HCT116 (cell line): ENCODE data around the gene ZNF385A. TPM values are rescaled to one million over a fixed set of nuclear protein-coding genes. Genes with fewer than 3 reads are reported as not detected.

Experiments
- ATAC-seq: fragments of 200-7000 bp; cut with Tn5 transposase; 2 replicates; pipeline ENCODE4 v1.9.1; 2020; ENCODE audit warnings: mild to moderate bottlenecking, moderate library complexity
- BruUV-seq: library from RNA; stranded (reverse); fragments of 400-500 nt; replicated peaks from 2 replicates; lab custom pipeline; 2021; lab: Mats Ljungman, UMichigan
- CTCF ChIA-PET: fragments of 300-600 bp; sonication (Branson Sonifier 250); formaldehyde crosslinking; loops from one replicate; lab custom pipeline; 2021; ENCODE audit warnings: antibody characterized with exemption; lab: Charles Lee
- POLR2A ChIA-PET: fragments of 300-600, 350-600 bp; sonication (Branson Sonifier 250); formaldehyde crosslinking; loops from one replicate; lab custom pipeline; 2021; ENCODE audit warnings: antibody characterized with exemption; lab: Charles Lee
- RAD21 ChIA-PET, 2 experiments: fragments of 300-600 bp; sonication (Branson Sonifier 250); formaldehyde crosslinking; loops; one replicate each; lab custom pipeline; 2023; ENCODE audit warnings: low total read pairs in 2 of 2; ENCODE audit not compliant: uncharacterized antibody in 2 of 2, unreplicated experiment in 2 of 2, low non-redundant PET in 1 of 2; lab: Charles Lee
- DNase-seq: peaks from one replicate; pipeline ENCODE4 v3.0.0-alpha.2; 2010; ENCODE audit warnings: low read depth, low spot score
- H2AFZ ChIP-seq: fragments of 200-600 bp; shearing (Covaris generic), sonication (generic); 2 replicates; pipeline ENCODE4 v1.6.1; 2017; ENCODE audit warnings: low read depth, mixed run types, mixed read lengths, antibody characterized with exemption, low read length; ENCODE audit not compliant: poor library complexity, severe bottlenecking
- H3K27ac ChIP-seq: 2 replicates; pipeline ENCODE4 v1.5.1; 2012; ENCODE audit warnings: low read depth, low read length
- H3K27me3 ChIP-seq: fragments of 200-600 bp; sonication (generic); 2 replicates; pipeline ENCODE4 v1.6.1; 2016; ENCODE audit warnings: mixed run types, low read length, mixed read lengths; ENCODE audit not compliant: insufficient read depth
- H3K36me3 ChIP-seq, 2 experiments: fragments of 200-500 bp in 1 of 2; fragments of 200-600 bp in 1 of 2; sonication (Bioruptor generic) in 1 of 2; sonication (generic) in 1 of 2; 2 replicates each; pipeline versions ENCODE4 v1.5.1 to v1.6.1; 2014 to 2016; ENCODE audit warnings: low read length in 2 of 2, inconsistent platforms in 1 of 2, mixed read lengths in 1 of 2, mixed run types in 1 of 2; ENCODE audit not compliant: insufficient read depth in 2 of 2, control insufficient read depth in 1 of 2
- H3K4me1 ChIP-seq, 2 experiments: fragments of 200-600 bp in 1 of 2; sonication (generic) in 1 of 2; 2 replicates each; pipeline versions ENCODE4 v1.5.1 to v1.6.1; 2012 to 2017; ENCODE audit warnings: low read length in 2 of 2, inconsistent platforms in 1 of 2, mild to moderate bottlenecking in 1 of 2, mixed read lengths in 1 of 2, mixed run types in 1 of 2, moderate library complexity in 1 of 2; ENCODE audit not compliant: insufficient read depth in 2 of 2, control insufficient read depth in 1 of 2
- H3K4me2 ChIP-seq: fragments of 200-600 bp; sonication (generic); 2 replicates; pipeline ENCODE4 v1.6.1; 2017; ENCODE audit warnings: mixed run types, low read length, mixed read lengths
- H3K4me3 ChIP-seq, 2 experiments: fragments of 200-600 bp in 1 of 2; sonication (generic) in 1 of 2; replicated peaks in 1 of 2; 2 replicates each; pipeline ENCODE4 v1.5.1; 2011 to 2016; ENCODE audit warnings: low read length in 2 of 2, control low read depth in 1 of 2, low read depth in 1 of 2, mild to moderate bottlenecking in 1 of 2, mixed read lengths in 1 of 2, mixed run types in 1 of 2
- H3K79me2 ChIP-seq: fragments of 200-600 bp; sonication (generic); 2 replicates; pipeline ENCODE4 v1.6.1; 2017; ENCODE audit warnings: mild to moderate bottlenecking, mixed run types, low read length, moderate library complexity, mixed read lengths; ENCODE audit not compliant: insufficient read depth
- H3K9ac ChIP-seq: fragments of 200-600 bp; sonication (generic); 2 replicates; pipeline ENCODE4 v1.6.1; 2016; ENCODE audit warnings: low read length, mixed read lengths
- H3K9me2 ChIP-seq: fragments of 200-600 bp; sonication (generic), shearing (Covaris generic); 2 replicates; pipeline ENCODE4 v1.6.1; 2017; ENCODE audit warnings: mixed run types, mild to moderate bottlenecking, moderate library complexity; ENCODE audit not compliant: insufficient read depth
- H3K9me3 ChIP-seq, 2 experiments: fragments of 200-500 bp in 1 of 2; fragments of 200-600 bp in 1 of 2; sonication (Bioruptor generic) in 1 of 2; sonication (generic) in 1 of 2; 2 replicates each; pipeline ENCODE4 v1.6.1; 2014 to 2017; ENCODE audit warnings: low read length in 2 of 2, mixed read lengths in 2 of 2, inconsistent platforms in 1 of 2, low read depth in 1 of 2, mild to moderate bottlenecking in 1 of 2, mixed run types in 1 of 2, moderate library complexity in 1 of 2; ENCODE audit not compliant: control insufficient read depth in 1 of 2, insufficient read depth in 1 of 2
- H4K20me1 ChIP-seq: fragments of 200-600 bp; sonication (generic), shearing (Covaris generic); 2 replicates; pipeline ENCODE4 v1.6.1; 2017; ENCODE audit warnings: mixed run types, mild to moderate bottlenecking, moderate library complexity; ENCODE audit not compliant: insufficient read depth
- ATF3 ChIP-seq: IDR thresholded peaks from 2 replicates; pipeline ENCODE4 v1.6.1; 2012
- CBX3 ChIP-seq: IDR thresholded peaks from 2 replicates; pipeline ENCODE4 v1.6.1; 2012; ENCODE audit warnings: low read depth
- CTCF ChIP-seq, 3 experiments: fragments of 200-600 bp in 1 of 3; sonication (generic) in 1 of 3; IDR thresholded peaks in 2 of 3; conservative IDR thresholded peaks in 1 of 3; 2 replicates each; pipeline ENCODE4 v1.5.1; 2012 to 2017; ENCODE audit warnings: low read depth in 2 of 3, low read length in 2 of 3, antibody characterized with exemption in 1 of 3, borderline replicate concordance in 1 of 3, control low read depth in 1 of 3, mild to moderate bottlenecking in 1 of 3, mixed read lengths in 1 of 3, mixed run types in 1 of 3, moderate library complexity in 1 of 3; ENCODE audit not compliant: insufficient read depth in 1 of 3
- EGR1 ChIP-seq: IDR thresholded peaks from 2 replicates; pipeline ENCODE4 v1.6.1; 2012; ENCODE audit warnings: low read depth
- ELF1 ChIP-seq: IDR thresholded peaks from 2 replicates; pipeline ENCODE4 v1.6.1; 2012; ENCODE audit warnings: low read depth, borderline replicate concordance
- EZH2 ChIP-seq: fragments of 200-600 bp; sonication (generic); IDR thresholded peaks from 2 replicates; pipeline ENCODE4 v1.6.1; 2017; ENCODE audit warnings: antibody characterized with exemption, mixed run types
- EZH2phosphoT487 ChIP-seq: fragments of 200-600 bp; IDR thresholded peaks from 2 replicates; pipeline ENCODE4 v1.6.1; 2018; ENCODE audit warnings: antibody characterized with exemption, borderline replicate concordance
- FOSL1 ChIP-seq: IDR thresholded peaks from 2 replicates; pipeline ENCODE4 v1.6.1; 2012; ENCODE audit warnings: low read depth
- MAX ChIP-seq: IDR thresholded peaks from 2 replicates; pipeline ENCODE4 v1.6.1; 2012
- POLR2A ChIP-seq: IDR thresholded peaks from 2 replicates; pipeline ENCODE4 v1.7.0; 2011; ENCODE audit warnings: borderline replicate concordance; ENCODE audit not compliant: insufficient read depth, insufficient read length; ENCODE audit errors: extremely low read depth
- REST ChIP-seq: IDR thresholded peaks from 2 replicates; pipeline ENCODE4 v1.6.1; 2012; ENCODE audit warnings: low read depth
- SP1 ChIP-seq: IDR thresholded peaks from 2 replicates; pipeline ENCODE4 v1.6.1; 2012; ENCODE audit warnings: low read depth
- SRF ChIP-seq: IDR thresholded peaks from 2 replicates; pipeline ENCODE4 v1.6.1; 2012; ENCODE audit warnings: low read depth
- TCF7L2 ChIP-seq: IDR thresholded peaks from 2 replicates; pipeline ENCODE4 v1.7.0; 2011; ENCODE audit warnings: borderline replicate concordance, inconsistent platforms; ENCODE audit not compliant: insufficient read depth, insufficient read length; ENCODE audit errors: extremely low read depth
- YY1 ChIP-seq: IDR thresholded peaks from 2 replicates; pipeline ENCODE4 v1.6.1; 2011; ENCODE audit warnings: low read length, low read depth, moderate library complexity, mild to moderate bottlenecking; ENCODE audit not compliant: insufficient replicate concordance; ENCODE audit errors: extremely low read depth
- ZBTB33 ChIP-seq: IDR thresholded peaks from 2 replicates; pipeline ENCODE4 v1.6.1; 2011; ENCODE audit warnings: mild to moderate bottlenecking, low read length, moderate library complexity; ENCODE audit not compliant: insufficient replicate concordance; ENCODE audit errors: extremely low read depth
- ZFX ChIP-seq: fragments of 450-650 bp; IDR thresholded peaks from 2 replicates; pipeline ENCODE4 v1.6.1; 2017
- ZNF274 ChIP-seq: fragments of 200-500 bp; sonication (Bioruptor generic); IDR thresholded peaks from 2 replicates; pipeline ENCODE4 v1.6.1; 2014; ENCODE audit warnings: mild to moderate bottlenecking, low read depth, low read length, inconsistent platforms
- intact Hi-C: fragments of 100-400 bp; cut with micrococcal nuclease; formaldehyde crosslinking; loops from 2 replicates; pipeline ENCODE4 v1.10.0; 2022
- total RNA-seq: library from RNA; stranded (reverse); gene quantifications from one replicate; pipeline ENCODE4 v1.2.1, GENCODE V29; 2021; ENCODE audit not compliant: unreplicated experiment

ZNF385A gene
- total RNA-seq, 1 experiment from 2014 or later, result 34.7 TPM

GRCh38 chr12:54369597-54370131 lies 14.9 kb downstream of the ZNF385A start:
- ATAC-seq (no peak), DNase-seq (no peak)
- H3K27me3 ChIP-seq, result no peaks in the 10 kb centered on the region
- CTCF ChIA-PET, result interaction anchor here (0.9 to 2.8 kb wide), 15 partner anchors 9 to 169 kb away, joined by 3 to 51 read pairs (median 5); partner anchors contain the start of genes CBX5 and HNRNPA1
- intact Hi-C loops, result loop anchor here (1.0 to 2.0 kb wide), 2 partner anchors 25 to 69 kb away; no protein-coding TSS in a partner anchor
- BruUV-seq, result no TSS peak
- TF ChIP-seq CBX3, result no peak
- no peak for TF ChIP-seq ATF3
- TF ChIP-seq ZFX, result no peak
- TF ChIP-seq TCF7L2, result no peak
- TF ChIP-seq POLR2A, result no peak
- TF ChIP-seq CTCF (IDR thresholded peaks at IDR 0.05 in 2 of 3, conservative IDR thresholded peaks at IDR 0.05 in 1 of 3; ENCODE audit: borderline replicate concordance in 1 of 3, insufficient read depth in 1 of 3, low read depth in 2 of 3, low read length in 2 of 3), result no peak
- TF ChIP-seq SP1, result no peak
- no peak for TF ChIP-seq MAX
- TF ChIP-seq SRF, result no peak
- TF ChIP-seq YY1, result no peak
- no peak for TF ChIP-seq EZH2
- TF ChIP-seq ZBTB33, result no peak
- TF ChIP-seq ZNF274, result no peak
- no peak for TF ChIP-seq EGR1
- no peak for TF ChIP-seq REST
- TF ChIP-seq FOSL1, result no peak
- no peak for TF ChIP-seq EZH2phosphoT487
- no peak for TF ChIP-seq ELF1
- TF ChIP-seq, all 23 proteins: peak for 0
- Histone ChIP-seq H4K20me1 (no peaks in the 10 kb centered on the region), H3K27ac (no peak overlapping the region), H3K9me2 (no peaks in the 10 kb centered on the region), H3K4me1 (peaks cover 37 to 65% of the 10 kb centered on the region in 2 experiments), H3K79me2 (no peaks in the 10 kb centered on the region), H3K9me3 (no peaks in the 10 kb centered on the region), H3K9ac (peak overlapping the region; percentile 39), H2AFZ (no peak overlapping the region), H3K4me3 (0 out of 4 replicates have a peak overlapping the region, but pooled peaks of 1 of the 2 experiments have one; percentile 29), H3K4me2 (peak overlapping the region; percentile 74), H3K36me3 (no peaks in the 10 kb centered on the region)
- ChIA-PET POLR2A (interaction anchor here (0.9 to 1.8 kb wide), 3 partner anchors 10 to 89 kb away, joined by 3 to 6 read pairs (median 3); partner anchors contain the start of genes CBX5 and COPZ1), RAD21 (interaction anchor here (1.0 to 1.8 kb wide), 1 partner anchor 10 kb away, joined by 5 to 7 read pairs; no protein-coding TSS in a partner anchor)
